Osteocyte (in vitro differentiated cells): Measurements from ENCODE around the gene TMEM175. TPM values are rescaled to one million over a fixed set of nuclear protein-coding genes. Genes with fewer than 3 reads are reported as not detected.

Source experiments
- DNase-seq: peaks from one replicate; pipeline ENCODE4 v3.0.0; 2021; ENCODE audit warnings: mixed read lengths; ENCODE audit not compliant: unreplicated experiment; ENCODE audit errors: extremely low spot score
- H3K27ac Mint-ChIP-seq: one replicate; pipeline ENCODE4 v1.8.0; 2021; ENCODE audit warnings: mild to moderate bottlenecking, mixed read lengths; ENCODE audit not compliant: unreplicated experiment
- H3K27me3 Mint-ChIP-seq: one replicate; pipeline ENCODE4 v1.8.0; 2021; ENCODE audit warnings: mixed read lengths; ENCODE audit not compliant: unreplicated experiment
- H3K36me3 Mint-ChIP-seq: one replicate; pipeline ENCODE4 v1.8.0; 2021; ENCODE audit warnings: mixed read lengths; ENCODE audit not compliant: unreplicated experiment
- H3K4me1 Mint-ChIP-seq: one replicate; pipeline ENCODE4 v1.8.0; 2021; ENCODE audit warnings: mixed read lengths; ENCODE audit not compliant: unreplicated experiment
- H3K4me3 Mint-ChIP-seq: one replicate; pipeline ENCODE4 v1.8.0; 2021; ENCODE audit warnings: mild to moderate bottlenecking, moderate library complexity, mixed read lengths; ENCODE audit not compliant: unreplicated experiment
- H3K9me3 Mint-ChIP-seq: one replicate; pipeline ENCODE4 v1.8.0; 2021; ENCODE audit warnings: mixed read lengths; ENCODE audit not compliant: unreplicated experiment
- CTCF ChIP-seq: fragments of 200-600 bp; sonication (generic); IDR thresholded peaks from 2 replicates; pipeline ENCODE4 v1.5.0; 2021; ENCODE audit warnings: antibody characterized with exemption, mild to moderate bottlenecking, moderate library complexity
- total RNA-seq: library from RNA; stranded (reverse); gene quantifications from 2 replicates; pipeline ENCODE4 v1.2.1, GENCODE V29; 2021

Gene TMEM175
- total RNA-seq, 1 donor from 2014 or later = 39.7 TPM

- TF ChIP-seq CTCF = no peak
- Mint-ChIP-seq H3K4me1 (peaks cover 6% of the 10 kb centered on the region), H3K9me3 (no peaks in the 10 kb centered on the region), H3K36me3 (peaks cover 5% of the 10 kb centered on the region), H3K4me3 (no peak overlapping the region), H3K27ac (no peak overlapping the region), H3K27me3 (no peaks in the 10 kb centered on the region)
- no peak for DNase-seq
Measured at GRCh38 chr4:949656-950055, 17.4 kb downstream of the TMEM175 start.

- Mint-ChIP-seq H3K4me1 (peaks cover 2% of the 10 kb centered on the region), H3K27me3 (no peaks in the 10 kb centered on the region), H3K27ac (no peak overlapping the region), H3K9me3 (no peaks in the 10 kb centered on the region), H3K36me3 (peaks cover 6% of the 10 kb centered on the region), H3K4me3 (no peak overlapping the region)
- DNase-seq = no peak
- TF ChIP-seq CTCF = no peak
Measured at GRCh38 chr4:950136-951020, 18.1 kb downstream of the TMEM175 start.

GRCh38 chr4:951186-951585, 18.9 kb downstream of the TMEM175 start:
- peaks cover 6% of the 10 kb centered on the region for H3K36me3 Mint-ChIP-seq
- no peak overlapping the region for H3K27ac Mint-ChIP-seq
- no peak for DNase-seq
- TF ChIP-seq CTCF = no peak
- H3K9me3 Mint-ChIP-seq = no peaks in the 10 kb centered on the region
- H3K4me1 Mint-ChIP-seq = no peaks in the 10 kb centered on the region
- no peak overlapping the region for H3K4me3 Mint-ChIP-seq
- H3K27me3 Mint-ChIP-seq = no peaks in the 10 kb centered on the region

- Mint-ChIP-seq H3K27me3 (no peaks in the 10 kb centered on the region), H3K4me1 (no peaks in the 10 kb centered on the region), H3K36me3 (peaks cover 6% of the 10 kb centered on the region), H3K9me3 (no peaks in the 10 kb centered on the region), H3K4me3 (no peak overlapping the region), H3K27ac (no peak overlapping the region)
- no peak for TF ChIP-seq CTCF
- DNase-seq = no peak
Measured at GRCh38 chr4:951594-952468, 19.6 kb downstream of the TMEM175 start.
